ENCODE data around the gene DPT.

- TF ChIP-seq CTCF (IDR thresholded peaks at IDR 0.05) (no peak), POLR2A (IDR thresholded peaks at IDR 0.05) (no peak)
These were observed 7.5 kb upstream of the DPT start for GRCh38 chr1:168736520-168736919.
